Choroid plexus epithelial cell (primary cell): Measurements from ENCODE around the gene ATP1A3.
"Not testable (repeated sequence)": the region's sequence is repeated elsewhere in the genome, so short reads cannot be mapped to it uniquely, and the experiment has no call there.

Experiments used
- DNase-seq: peaks from one replicate; pipeline ENCODE4 v3.0.0-alpha.2; 2010; ENCODE audit warnings: low read depth
- H3K4me3 ChIP-seq: 2 replicates; pipeline ENCODE4 v1.5.1; 2011; ENCODE audit warnings: low read depth, mild to moderate bottlenecking, control low read depth, low read length, moderate library complexity
- TF ChIP-seq, protein P1 (sequence below): conservative IDR thresholded peaks from 2 replicates; pipeline ENCODE4 v1.5.1; 2011; ENCODE audit warnings: low read depth, mild to moderate bottlenecking, control low read depth, inconsistent platforms, low read length, moderate library complexity

Gene ATP1A3

GRCh38 chr19:41997851-41998229 is 3.8 kb upstream of the ATP1A3 start:
- no peak overlapping the region for H3K4me3 ChIP-seq
- TF ChIP-seq, protein P1, sequence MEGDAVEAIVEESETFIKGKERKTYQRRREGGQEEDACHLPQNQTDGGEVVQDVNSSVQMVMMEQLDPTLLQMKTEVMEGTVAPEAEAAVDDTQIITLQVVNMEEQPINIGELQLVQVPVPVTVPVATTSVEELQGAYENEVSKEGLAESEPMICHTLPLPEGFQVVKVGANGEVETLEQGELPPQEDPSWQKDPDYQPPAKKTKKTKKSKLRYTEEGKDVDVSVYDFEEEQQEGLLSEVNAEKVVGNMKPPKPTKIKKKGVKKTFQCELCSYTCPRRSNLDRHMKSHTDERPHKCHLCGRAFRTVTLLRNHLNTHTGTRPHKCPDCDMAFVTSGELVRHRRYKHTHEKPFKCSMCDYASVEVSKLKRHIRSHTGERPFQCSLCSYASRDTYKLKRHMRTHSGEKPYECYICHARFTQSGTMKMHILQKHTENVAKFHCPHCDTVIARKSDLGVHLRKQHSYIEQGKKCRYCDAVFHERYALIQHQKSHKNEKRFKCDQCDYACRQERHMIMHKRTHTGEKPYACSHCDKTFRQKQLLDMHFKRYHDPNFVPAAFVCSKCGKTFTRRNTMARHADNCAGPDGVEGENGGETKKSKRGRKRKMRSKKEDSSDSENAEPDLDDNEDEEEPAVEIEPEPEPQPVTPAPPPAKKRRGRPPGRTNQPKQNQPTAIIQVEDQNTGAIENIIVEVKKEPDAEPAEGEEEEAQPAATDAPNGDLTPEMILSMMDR: no peak
- DNase-seq: no peak

- TF ChIP-seq, protein P1: peak; percentile 3
- H3K4me3 ChIP-seq: no peak overlapping the region
- peak; percentile 45 for DNase-seq
Measured at GRCh38 chr19:41997121-41997850, 3.3 kb upstream of the ATP1A3 start.

- TF ChIP-seq, protein P1: no peak
- no peak overlapping the region for H3K4me3 ChIP-seq
- no peak for DNase-seq
Measured at GRCh38 chr19:41995959-41996797, 2.1 kb upstream of the ATP1A3 start.

- TF ChIP-seq, protein P1: no peak
- no peak for DNase-seq
- H3K4me3 ChIP-seq: no peak overlapping the region
Measured at GRCh38 chr19:41994994-41995958, 1.2 kb upstream of the ATP1A3 start.

DNA sequence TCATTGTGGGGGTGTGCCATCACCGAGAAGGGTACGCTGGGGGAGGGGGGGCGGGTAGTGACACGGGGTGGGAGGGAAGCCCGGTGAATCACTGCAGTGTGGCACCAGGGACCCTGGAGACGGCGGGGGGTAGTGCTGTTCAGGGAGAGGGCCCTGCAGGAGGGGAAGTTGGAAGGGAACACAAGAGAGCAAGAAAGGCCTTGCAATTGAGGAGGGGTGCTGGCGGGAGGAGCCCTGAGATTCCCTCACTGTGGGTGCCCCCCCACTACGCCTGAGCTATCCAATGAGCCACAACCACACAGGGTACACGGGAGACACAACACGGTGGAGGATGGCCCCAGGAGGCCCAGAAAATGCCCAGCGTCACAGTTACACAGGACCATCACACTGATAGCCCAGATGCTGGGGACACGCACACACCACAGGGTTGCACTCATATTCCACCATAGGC is 516 bp upstream of the ATP1A3 start:
- no peak overlapping the region for H3K4me3 ChIP-seq
- TF ChIP-seq, protein P1: no peak
- no peak for DNase-seq

GRCh38 chr19:41991925-41992569 is 2.0 kb downstream of the ATP1A3 start:
- H3K4me3 ChIP-seq, DNase-seq: not testable (repeated sequence)
